ENCODE measurements around the gene PTN. TPM values are rescaled to one million over a fixed set of nuclear protein-coding genes. Genes with fewer than 3 reads are reported as not detected.
"Not testable (repeated sequence)": the region's sequence is repeated elsewhere in the genome, so short reads cannot be mapped to it uniquely, and the experiment has no call there.

PTN gene
- polyA plus RNA-seq, 2 of the 4 experiments (the other 2 are of a cell fraction): not detected

DNA sequence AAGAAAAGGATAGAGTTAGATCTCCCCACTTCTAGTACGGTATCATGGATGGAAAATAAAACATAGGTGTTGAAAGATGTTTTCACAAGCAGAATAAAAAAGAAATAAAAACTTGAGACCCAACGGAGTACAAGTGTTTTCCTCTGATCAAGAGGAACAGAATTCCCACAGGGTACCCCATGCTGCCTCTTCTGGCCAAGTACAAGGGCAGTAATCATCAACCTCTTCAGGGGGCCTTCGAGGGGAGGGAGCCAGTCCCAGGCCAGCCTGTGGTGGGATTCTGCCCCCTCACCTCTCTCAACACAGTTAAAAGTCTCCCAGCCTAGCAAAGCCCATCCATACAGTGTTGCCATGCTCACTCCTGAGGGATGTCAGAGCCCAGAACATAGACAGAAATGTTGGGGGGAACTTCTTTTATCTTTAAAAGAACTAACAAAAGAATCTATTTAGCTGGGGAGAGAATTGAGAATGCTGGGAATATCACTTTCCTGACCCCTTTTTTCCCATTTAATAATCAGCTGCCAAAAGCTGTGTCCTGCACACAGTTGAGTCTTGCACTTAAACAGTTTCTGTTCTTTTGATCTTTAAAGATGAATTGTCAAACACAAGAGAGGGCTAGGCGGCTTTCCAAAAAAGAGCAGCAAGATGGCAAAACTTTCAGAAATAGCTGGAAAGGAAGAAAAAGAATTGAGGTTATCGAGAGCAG is 101.7 kb downstream of the PTN start:
- no peak for ATAC-seq
- 2% methylated on average over 5 of the region's 5 CpGs for WGBS (ENCODE audit: missing lambda C conversion rate)

DNA sequence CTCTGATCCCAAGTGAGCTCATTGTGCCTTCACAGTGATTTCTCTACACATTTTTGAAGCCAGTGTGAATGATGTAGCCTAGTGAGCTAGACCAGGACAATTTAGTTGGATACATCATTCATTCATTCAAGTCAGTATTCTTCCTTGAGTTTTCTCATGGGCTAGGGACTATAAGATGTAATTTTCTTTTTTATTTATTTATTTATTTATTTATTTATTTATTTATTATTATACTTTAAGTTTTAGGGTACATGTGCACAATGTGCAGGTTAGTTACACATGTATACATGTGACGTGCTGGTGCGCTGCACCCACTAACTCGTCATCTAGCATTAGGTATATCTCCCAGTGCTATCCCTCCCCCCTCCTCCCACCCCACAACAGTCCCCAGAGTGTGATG is 104.3 kb downstream of the PTN start:
- POLR2A ChIA-PET; H3K4me2 ChIP-seq; H3K4me1 ChIP-seq; H3K9me3 ChIP-seq; H3K27ac ChIP-seq; H3K4me3 ChIP-seq; CTCF ChIA-PET; DNase-seq (ENCODE audit: low read depth in 1 of 2, low spot score in 1 of 2); ATAC-seq; FAIRE-seq: not testable (repeated sequence)
- WGBS (ENCODE audit: missing lambda C conversion rate): 54% methylated on average over 3 of the region's 3 CpGs
- TF ChIP-seq ZC3H11A (IDR thresholded peaks at IDR 0.05): peak; percentile 18; the same call in 1 of the 2 replicates

More for the DNA sequence above, 101.7 kb downstream of the PTN start:
- ChIA-PET POLR2A (no interaction called here), CTCF (no interaction called here)
- TF ChIP-seq NFE2L2 (conservative IDR thresholded peaks at IDR 0.05; ENCODE audit: low read length): no peak
- TF ChIP-seq, protein P1, sequence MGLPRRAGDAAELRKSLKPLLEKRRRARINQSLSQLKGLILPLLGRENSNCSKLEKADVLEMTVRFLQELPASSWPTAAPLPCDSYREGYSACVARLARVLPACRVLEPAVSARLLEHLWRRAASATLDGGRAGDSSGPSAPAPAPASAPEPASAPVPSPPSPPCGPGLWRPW (IDR thresholded peaks at IDR 0.05): no peak
- no peak for TF ChIP-seq CEBPB (IDR thresholded peaks at IDR 0.05)
- TF ChIP-seq GATA3 (IDR thresholded peaks at IDR 0.05; ENCODE audit: borderline replicate concordance): no peak
- TF ChIP-seq RNF2 (IDR thresholded peaks at IDR 0.05; ENCODE audit: borderline replicate concordance, low read depth): no peak
- H3K27ac ChIP-seq: no peak overlapping the region
- no peak overlapping the region for H3K4me2 ChIP-seq
- H3K9me3 ChIP-seq: no peaks in the 10 kb centered on the region
- no peak overlapping the region for H3K4me3 ChIP-seq
- FAIRE-seq: no peak
- no peaks in the 10 kb centered on the region for H3K4me1 ChIP-seq
- no peak for DNase-seq (ENCODE audit: low read depth in 1 of 2, low spot score in 1 of 2)

GRCh38 chr7:137235434-137235833 is 108.1 kb downstream of the PTN start:
- 12% methylated on average over 1 of the region's 1 CpG for WGBS (ENCODE audit: missing lambda C conversion rate)
- H3K27ac ChIP-seq: no peak overlapping the region
- ChIA-PET CTCF (no interaction called here), POLR2A (no interaction called here)
- H3K9me3 ChIP-seq: no peaks in the 10 kb centered on the region
- H3K4me2 ChIP-seq: no peak overlapping the region
- FAIRE-seq: no peak
- TF ChIP-seq EP300 (IDR thresholded peaks at IDR 0.05) (no peak), RAD21 (conservative IDR thresholded peaks at IDR 0.05 in 1 of 2, IDR thresholded peaks at IDR 0.05 in 1 of 2) (no peak), SMC3 (IDR thresholded peaks at IDR 0.05) (no peak), NR3C1 (IDR thresholded peaks at IDR 0.05) (no peak), TP53 (CRISPR knock-in tag; IDR thresholded peaks at IDR 0.05) (no peak), CHD4 (IDR thresholded peaks at IDR 0.05; ENCODE audit: borderline replicate concordance) (no peak)
- TF ChIP-seq, protein P1 (IDR thresholded peaks at IDR 0.05): no peak
- ATAC-seq: no peak
- H3K4me3 ChIP-seq: no peak overlapping the region
- no peaks in the 10 kb centered on the region for H3K4me1 ChIP-seq
- no peak for DNase-seq (ENCODE audit: low read depth in 1 of 2, low spot score in 1 of 2)

DNA sequence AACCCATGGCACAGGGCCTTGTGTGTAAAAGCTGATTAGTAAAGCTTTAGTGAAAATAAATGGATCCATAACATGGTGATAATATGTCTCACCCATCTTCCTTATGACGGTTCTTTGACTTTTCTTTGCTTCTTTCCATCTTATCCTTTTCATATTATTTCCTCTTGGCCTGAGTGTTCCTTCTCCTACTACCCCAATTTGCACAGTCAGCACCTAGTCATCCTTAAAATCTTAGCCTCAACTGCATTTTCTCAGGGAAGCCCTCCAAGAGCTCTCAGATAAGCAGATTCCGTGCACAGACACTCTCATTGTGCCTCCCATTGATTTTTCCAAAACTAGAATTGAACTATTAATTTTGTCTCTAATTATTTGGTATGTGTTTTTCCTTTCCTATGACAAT is 112.4 kb downstream of the PTN start:
- ChIA-PET CTCF (no interaction called here), POLR2A (no interaction called here)
- FAIRE-seq (no peak), ATAC-seq (no peak), DNase-seq (ENCODE audit: low read depth in 1 of 2, low spot score in 1 of 2) (no peak)
- no peaks in the 10 kb centered on the region for H3K9me3 ChIP-seq
- no peaks in the 10 kb centered on the region for H3K4me1 ChIP-seq
- H3K27ac ChIP-seq: no peak overlapping the region
- H3K4me2 ChIP-seq: no peak overlapping the region
- no peak for TF ChIP-seq FOXS1 (CRISPR knock-in tag; IDR thresholded peaks at IDR 0.05)
- TF ChIP-seq, protein P2, sequence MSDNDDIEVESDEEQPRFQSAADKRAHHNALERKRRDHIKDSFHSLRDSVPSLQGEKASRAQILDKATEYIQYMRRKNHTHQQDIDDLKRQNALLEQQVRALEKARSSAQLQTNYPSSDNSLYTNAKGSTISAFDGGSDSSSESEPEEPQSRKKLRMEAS (IDR thresholded peaks at IDR 0.05): no peak
- TF ChIP-seq, protein P3, sequence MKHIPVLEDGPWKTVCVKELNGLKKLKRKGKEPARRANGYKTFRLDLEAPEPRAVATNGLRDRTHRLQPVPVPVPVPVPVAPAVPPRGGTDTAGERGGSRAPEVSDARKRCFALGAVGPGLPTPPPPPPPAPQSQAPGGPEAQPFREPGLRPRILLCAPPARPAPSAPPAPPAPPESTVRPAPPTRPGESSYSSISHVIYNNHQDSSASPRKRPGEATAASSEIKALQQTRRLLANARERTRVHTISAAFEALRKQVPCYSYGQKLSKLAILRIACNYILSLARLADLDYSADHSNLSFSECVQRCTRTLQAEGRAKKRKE (CRISPR knock-in tag; IDR thresholded peaks at IDR 0.05; ENCODE audit: low read depth): no peak
- TF ChIP-seq NFE2L2 (conservative IDR thresholded peaks at IDR 0.05; ENCODE audit: low read length): no peak
- TF ChIP-seq MAZ (IDR thresholded peaks at IDR 0.05; ENCODE audit: borderline replicate concordance, low read depth, low read length): no peak
- peak; percentile 66 for TF ChIP-seq MAFK (IDR thresholded peaks at IDR 0.05; ENCODE audit: partially characterized antibody)
- TF ChIP-seq HDAC2 (IDR thresholded peaks at IDR 0.05): no peak
- 0% methylated on average over 2 of the region's 2 CpGs for WGBS (ENCODE audit: missing lambda C conversion rate)
- no peak overlapping the region for H3K4me3 ChIP-seq
